HG02571 (cell line): ENCODE measurements around the gene KRT9.
"Not testable (repeated sequence)": the region's sequence is repeated elsewhere in the genome, so short reads cannot be mapped to it uniquely, and the experiment has no call there.

ENCODE experiments used
- ATAC-seq: cut with Tn5 transposase; IDR thresholded peaks from one replicate; pipeline ENCODE4 v1.9.1; 2021; ENCODE audit warnings: mild to moderate bottlenecking, moderate library complexity; ENCODE audit not compliant: unreplicated experiment

KRT9 gene

GRCh38 chr17:41571561-41572434 is at the start of gene KRT9:
KRT9 (minus strand) TSS chr17:41572059; CDS start chr17:41571992, 67 bp downstream.
- ATAC-seq, result no peak

GRCh38 chr17:41621435-41621817 is 49.6 kb upstream of the KRT9 start:
- not testable (repeated sequence) for ATAC-seq

- no peak for ATAC-seq
Measured at GRCh38 chr17:41620583-41621434, 49.0 kb upstream of the KRT9 start.

- ATAC-seq, result not testable (repeated sequence)
Measured at GRCh38 chr17:41619927-41620582, 48.2 kb upstream of the KRT9 start.

- no peak for ATAC-seq
Measured at GRCh38 chr17:41619036-41619926, 47.4 kb upstream of the KRT9 start.

GRCh38 chr17:41618341-41619035 is 46.6 kb upstream of the KRT9 start:
- ATAC-seq, result no peak

- no peak for ATAC-seq
Measured at GRCh38 chr17:41617698-41618097, 45.8 kb upstream of the KRT9 start.

- ATAC-seq, result no peak
Measured at GRCh38 chr17:41617136-41617535, 45.3 kb upstream of the KRT9 start.

GRCh38 chr17:41616486-41616885 is 44.6 kb upstream of the KRT9 start:
- ATAC-seq, result not testable (repeated sequence)

GRCh38 chr17:41615454-41615853 is 43.6 kb upstream of the KRT9 start:
- no peak for ATAC-seq

- ATAC-seq, result not testable (repeated sequence)
Measured at GRCh38 chr17:41614767-41615166, 42.9 kb upstream of the KRT9 start.

GRCh38 chr17:41614098-41614497 is 42.2 kb upstream of the KRT9 start:
- ATAC-seq, result no peak

GRCh38 chr17:41613277-41614082 is 41.6 kb upstream of the KRT9 start:
- no peak for ATAC-seq

- not testable (repeated sequence) for ATAC-seq
Measured at GRCh38 chr17:41612376-41613160, 40.7 kb upstream of the KRT9 start, which contains the start of gene KRT16. KRT16 (minus strand) TSS chr17:41612767; CDS start chr17:41612688, 79 bp downstream.

GRCh38 chr17:41610965-41611640 is 39.2 kb upstream of the KRT9 start:
- ATAC-seq, result no peak

- not testable (repeated sequence) for ATAC-seq
Measured at GRCh38 chr17:41610061-41610517, 38.2 kb upstream of the KRT9 start.

GRCh38 chr17:41606930-41607329 is 35.1 kb upstream of the KRT9 start:
- ATAC-seq, result not testable (repeated sequence)
